ENCODE results near the gene NHLRC3.

DNA sequence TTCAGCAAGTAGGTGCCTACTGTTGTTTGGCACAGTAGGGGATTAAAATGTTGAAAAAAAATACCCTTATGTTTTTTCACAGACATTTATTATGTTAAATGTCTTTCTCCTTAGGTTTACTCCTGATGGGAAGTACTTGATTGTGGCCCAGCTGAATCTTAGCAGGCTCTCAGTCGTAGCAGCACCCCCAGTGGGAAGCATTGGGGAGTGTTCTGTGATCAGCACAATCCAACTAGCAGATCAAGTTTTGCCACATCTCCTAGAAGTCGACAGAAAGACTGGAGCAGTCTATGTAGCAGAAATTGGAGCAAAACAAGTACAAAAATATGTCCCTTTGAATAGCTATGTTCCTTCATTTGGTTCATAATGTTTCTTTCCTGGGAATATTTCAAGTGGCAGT lies 9.3 kb downstream of the NHLRC3 start:
- TF ChIP-seq, protein P1, sequence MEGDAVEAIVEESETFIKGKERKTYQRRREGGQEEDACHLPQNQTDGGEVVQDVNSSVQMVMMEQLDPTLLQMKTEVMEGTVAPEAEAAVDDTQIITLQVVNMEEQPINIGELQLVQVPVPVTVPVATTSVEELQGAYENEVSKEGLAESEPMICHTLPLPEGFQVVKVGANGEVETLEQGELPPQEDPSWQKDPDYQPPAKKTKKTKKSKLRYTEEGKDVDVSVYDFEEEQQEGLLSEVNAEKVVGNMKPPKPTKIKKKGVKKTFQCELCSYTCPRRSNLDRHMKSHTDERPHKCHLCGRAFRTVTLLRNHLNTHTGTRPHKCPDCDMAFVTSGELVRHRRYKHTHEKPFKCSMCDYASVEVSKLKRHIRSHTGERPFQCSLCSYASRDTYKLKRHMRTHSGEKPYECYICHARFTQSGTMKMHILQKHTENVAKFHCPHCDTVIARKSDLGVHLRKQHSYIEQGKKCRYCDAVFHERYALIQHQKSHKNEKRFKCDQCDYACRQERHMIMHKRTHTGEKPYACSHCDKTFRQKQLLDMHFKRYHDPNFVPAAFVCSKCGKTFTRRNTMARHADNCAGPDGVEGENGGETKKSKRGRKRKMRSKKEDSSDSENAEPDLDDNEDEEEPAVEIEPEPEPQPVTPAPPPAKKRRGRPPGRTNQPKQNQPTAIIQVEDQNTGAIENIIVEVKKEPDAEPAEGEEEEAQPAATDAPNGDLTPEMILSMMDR (IDR thresholded peaks at IDR 0.05; ENCODE audit: borderline replicate concordance, extremely low read depth, low read length, poor library complexity, severe bottlenecking): no peak
- no peak for TF ChIP-seq EZH2 (IDR thresholded peaks at IDR 0.05; ENCODE audit: borderline replicate concordance, low read depth, low read length, severe bottlenecking)
